Inflammatory macrophage treated with lipopolysaccharide for 1 hour (primary cell): ENCODE data around the gene SMAD7.

Experiments used
- DNase-seq, 2 donors: peaks; one replicate each; pipeline ENCODE4 v3.0.0-alpha.2; 2020 to 2022

Gene SMAD7

GRCh38 chr18:48943736-48944527 lies 6.8 kb downstream of the SMAD7 start:
- no peak for DNase-seq

DNA sequence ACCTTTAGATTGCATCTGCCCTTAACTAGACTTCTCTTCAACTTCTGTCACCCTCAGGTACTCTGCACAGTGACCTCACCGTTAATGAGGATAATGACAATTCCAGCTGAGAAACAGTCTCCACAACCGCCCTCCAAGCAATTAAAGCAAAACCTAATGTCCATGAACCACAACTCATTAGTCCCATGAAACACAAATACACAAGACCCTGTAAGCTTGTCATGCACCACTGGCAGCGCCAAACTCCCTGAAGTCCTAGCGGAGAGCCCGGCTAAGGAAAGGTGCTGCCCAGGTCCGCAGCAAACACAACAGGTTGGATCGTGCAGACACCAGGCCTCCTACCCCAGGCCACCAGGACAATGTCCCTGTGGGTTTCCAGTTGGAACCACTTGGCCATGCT lies 7.4 kb downstream of the SMAD7 start:
- DNase-seq, result no peak

DNA sequence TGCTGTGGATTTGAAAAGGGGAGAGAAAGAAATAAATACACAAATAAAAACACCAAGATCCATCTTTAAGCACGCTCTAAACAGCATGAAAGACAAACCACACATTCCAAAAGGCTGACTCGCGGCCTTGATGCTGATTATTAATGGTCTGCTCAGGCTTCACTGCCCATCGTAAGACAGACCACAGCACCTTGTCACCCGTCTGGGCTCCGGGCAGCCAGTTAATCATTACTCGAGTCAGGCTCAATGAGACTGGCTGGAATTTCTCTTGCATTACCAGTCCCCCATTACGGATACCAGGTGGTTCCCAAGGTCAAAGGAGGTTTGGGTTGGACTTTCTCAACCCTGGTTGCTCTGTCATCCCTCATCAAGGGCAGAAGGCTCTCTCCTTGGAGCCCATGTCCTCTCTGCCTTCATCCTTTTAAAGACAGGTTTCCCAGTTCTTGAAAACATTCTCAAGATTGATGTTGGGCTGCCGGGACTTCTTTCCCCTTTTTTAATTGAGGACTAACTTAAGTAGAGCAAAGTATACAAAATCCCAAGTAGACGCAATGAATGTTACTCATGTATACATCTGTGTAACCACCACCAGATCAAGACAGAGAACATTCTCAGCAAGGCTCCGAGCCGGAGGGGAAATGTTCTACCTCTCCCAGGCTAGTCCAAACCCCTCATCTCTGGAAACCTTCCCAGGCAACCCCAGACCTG lies 8.1 kb downstream of the SMAD7 start:
- DNase-seq, result no peak

- DNase-seq, result no peak
Measured at GRCh38 chr18:48942086-48942485, 8.7 kb downstream of the SMAD7 start.

- no peak for DNase-seq
Measured at GRCh38 chr18:48941672-48942071, 9.1 kb downstream of the SMAD7 start.

DNA sequence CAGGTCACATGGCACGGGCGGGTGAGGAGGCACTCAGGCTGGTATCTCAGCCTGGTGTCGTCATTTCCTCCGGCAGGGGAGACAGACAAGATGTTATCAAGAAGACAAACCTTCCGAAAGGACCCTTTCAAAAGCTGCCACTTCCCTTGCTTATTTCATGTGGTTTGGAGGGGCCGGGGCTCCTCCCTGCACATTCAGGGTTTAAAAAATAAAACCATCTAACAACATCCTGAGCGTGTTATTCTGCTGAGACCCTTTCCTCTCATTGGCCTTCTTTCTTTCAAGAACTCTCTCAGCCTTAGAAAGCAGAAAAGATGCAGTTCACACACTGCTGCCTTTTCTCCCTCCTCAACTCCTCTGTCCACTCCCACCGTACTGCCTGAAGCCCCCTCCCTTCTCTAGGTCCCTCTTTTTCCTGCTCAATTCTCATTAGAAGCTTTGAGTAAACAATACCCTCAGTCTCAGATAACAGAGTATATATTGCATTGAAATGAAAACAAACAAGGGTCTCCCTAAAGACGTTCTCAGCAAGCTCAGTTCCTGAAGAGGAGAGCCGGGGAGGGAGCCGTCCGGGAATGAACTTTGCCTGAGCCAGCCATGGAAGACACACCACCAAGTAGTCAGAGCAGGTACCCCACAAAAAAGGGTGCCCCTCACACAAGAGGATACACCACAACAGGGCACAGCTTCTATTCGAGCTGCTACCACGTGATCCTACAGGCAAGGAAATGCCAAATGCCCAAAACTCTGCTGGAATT lies 9.7 kb downstream of the SMAD7 start:
- no peak for DNase-seq

DNA sequence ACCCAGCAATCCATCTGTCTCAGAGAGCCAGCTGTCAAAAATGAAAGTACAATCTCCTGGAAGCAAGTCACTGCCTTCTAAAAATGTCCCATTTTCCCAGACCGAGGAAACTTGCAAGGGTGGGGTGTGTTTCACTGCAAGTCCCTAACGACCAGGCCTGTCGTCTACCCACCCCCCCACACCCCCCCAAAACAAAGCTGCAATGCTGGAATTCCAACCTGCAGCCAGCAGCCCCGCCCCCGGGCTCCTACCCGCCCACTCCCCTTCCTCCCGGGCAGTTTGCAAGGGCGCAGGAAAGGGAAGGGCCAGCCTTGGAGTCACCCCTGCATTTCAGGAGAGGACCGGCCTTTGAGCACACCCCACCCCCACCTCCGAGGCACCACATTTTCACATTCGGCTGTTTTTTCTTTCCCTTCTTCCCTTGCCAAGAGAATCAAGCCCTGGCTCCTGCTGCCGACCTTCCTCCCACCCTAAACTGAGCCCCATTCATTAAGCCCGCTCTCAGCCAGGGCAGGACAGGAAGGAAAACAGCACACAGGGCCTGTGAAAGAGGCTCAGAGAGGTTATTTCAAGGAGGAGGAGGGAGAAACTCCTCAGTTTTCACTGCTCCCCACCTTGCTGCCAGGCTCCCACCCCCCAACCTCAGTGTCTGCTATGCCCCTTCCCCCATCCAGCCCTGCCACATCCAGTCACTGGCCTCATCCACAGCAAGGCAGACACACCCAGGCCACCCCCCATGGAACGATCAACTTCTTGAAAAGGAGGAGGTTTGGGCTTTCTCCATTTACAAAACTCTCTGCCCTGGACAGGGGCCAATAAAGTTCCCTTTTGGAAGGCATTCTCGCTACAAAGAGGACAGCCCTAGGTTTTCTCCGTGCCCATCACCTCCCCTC lies 11.3 kb downstream of the SMAD7 start:
- DNase-seq, result peak; percentile 88 to 93

DNA sequence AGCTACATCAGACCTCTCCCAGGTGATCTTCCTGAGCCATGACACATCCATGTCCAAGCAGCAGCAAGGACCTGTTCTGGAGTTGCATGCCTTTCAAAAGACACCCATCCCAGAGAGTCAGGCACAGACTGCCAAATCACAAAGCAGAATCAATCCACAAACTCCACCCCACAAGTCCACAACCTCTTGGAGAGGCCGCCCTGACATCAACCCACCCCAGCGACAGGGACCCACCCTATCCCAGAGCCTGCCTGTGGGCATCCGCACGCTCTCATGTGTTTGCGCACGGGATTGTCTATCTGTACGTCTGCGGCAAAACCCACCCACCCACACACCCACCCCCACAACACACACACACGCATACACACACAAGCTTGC lies 11.9 kb downstream of the SMAD7 start:
- DNase-seq, result no peak

GRCh38 chr18:48937869-48938750 lies 12.7 kb downstream of the SMAD7 start:
- DNase-seq, result no peak

DNA sequence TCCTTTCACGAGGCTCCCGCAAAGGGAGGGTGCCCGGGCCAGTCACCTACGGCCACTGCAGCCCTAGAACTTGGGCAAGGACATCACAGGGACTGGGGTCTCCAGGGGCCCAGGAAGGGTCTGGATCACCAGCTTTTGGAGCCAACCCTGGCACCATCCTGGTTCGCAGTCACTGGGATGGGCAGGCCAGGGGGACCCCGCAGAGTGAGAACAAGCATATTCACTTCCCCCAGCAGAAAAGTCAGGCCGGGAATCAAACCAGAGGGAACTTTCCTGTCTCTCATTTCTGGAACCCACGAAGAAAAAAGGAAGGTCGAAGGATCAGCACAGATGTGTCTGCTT lies 15.4 kb downstream of the SMAD7 start:
- no peak for DNase-seq

DNA sequence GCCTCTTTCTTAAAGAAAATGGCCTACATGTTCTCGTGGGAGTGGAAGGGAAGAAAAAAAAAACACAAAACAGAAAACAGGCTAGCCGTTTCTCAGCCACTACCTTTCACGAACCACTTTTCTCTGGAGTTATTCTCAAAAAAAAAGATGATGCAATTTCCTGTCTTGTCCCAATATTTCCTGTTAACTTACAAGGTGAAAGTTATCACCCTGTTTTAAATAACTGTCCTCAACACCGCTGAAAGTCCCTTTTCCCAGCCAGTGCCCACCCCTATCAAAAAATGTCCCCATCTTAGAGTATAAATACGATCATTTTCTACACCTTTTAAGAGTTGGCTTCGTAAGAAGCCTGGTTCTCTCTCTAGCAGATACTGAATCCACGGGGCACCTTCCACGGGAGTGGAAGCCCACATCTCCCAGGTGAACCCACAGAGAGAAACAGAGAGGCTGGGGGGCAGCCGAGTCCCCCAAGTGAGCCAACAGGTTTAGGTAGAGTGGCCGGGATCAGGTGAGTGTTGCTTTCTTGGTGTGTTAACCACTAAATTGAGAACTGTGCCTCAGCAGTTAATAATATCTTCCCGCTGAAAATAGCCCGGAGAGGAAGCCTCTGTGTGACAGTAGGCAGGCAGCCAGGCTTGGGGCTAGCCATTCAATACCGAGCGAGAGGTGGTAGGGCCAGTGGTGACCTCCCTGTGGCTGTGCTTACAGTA lies 15.9 kb downstream of the SMAD7 start:
- no peak for DNase-seq

GRCh38 chr18:48934415-48934722 lies 16.4 kb downstream of the SMAD7 start:
- DNase-seq, result peak in 1 of 2 donors; percentile 58

DNA sequence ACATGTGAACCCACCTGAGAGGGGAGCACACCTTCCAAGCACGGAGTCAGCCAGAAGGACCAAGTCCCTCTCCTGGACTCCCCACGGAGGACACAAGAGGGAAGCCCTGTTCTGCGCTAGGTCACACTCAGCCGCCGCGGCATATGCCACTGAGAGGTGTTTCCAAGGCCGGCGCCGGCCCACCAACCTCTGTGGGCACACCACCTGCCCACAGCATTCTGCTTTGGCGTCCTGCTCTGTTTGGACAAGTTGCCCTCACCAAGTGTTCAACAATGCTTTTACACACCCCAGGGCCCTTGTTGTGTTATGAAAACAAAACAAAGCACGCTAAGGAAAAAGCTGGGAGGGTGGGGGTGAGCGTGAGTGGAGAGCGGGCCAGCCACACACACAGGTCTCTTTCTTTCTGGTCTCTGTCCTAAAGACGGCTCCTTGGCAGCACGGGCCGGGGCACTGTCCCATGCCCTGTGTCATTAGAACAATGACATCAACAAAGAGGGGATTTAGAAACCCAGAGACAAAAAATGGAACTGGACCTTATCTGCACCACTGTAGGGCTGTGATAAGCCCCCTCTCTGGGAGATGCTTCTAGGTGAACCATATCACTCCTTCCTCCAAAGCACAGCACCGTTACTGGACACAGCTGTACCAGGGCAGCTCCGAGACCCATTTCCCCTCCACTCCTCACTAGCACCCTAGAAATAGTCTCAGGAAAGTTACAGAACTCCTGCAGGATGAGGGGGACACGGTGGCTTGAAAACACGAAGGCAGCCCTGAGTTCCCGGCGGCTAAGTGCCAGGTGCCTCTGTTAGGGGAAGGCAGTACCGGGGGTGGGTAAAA lies 17.0 kb downstream of the SMAD7 start:
- DNase-seq, result no peak

DNA sequence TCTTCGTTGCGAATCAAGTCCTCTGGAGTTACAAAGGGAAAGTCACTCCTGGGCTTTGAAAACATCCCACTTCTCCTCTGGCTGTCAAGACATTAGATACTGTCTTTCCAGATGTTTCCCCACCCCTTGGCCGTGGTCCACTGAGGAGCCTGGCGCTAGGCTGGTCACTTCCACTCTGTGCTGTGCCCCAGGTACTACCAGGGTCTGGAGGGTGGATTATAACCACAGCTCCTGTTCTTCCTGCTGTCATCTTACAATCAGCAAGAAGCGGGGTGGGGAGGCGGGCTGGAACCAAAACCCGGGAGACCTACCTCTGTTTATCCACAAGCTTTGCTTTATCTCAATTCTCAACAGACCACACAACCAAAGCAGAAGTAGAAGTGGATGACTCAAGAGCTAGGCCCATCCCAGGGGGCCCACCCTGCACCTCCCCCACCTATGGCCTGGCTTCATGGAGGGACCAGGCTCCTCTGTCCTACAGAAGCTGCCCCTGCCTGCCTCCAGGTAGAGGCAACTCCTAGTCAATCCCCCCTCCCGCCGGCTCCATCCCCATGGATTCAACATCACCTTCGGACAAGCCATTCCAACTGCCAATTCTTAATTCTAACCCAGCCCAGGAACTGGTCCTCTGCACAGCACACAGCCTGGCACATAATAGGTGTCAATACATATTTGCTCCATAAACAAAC lies 17.8 kb downstream of the SMAD7 start:
- no peak for DNase-seq

GRCh38 chr18:48932462-48932818 lies 18.3 kb downstream of the SMAD7 start:
- no peak for DNase-seq

DNA sequence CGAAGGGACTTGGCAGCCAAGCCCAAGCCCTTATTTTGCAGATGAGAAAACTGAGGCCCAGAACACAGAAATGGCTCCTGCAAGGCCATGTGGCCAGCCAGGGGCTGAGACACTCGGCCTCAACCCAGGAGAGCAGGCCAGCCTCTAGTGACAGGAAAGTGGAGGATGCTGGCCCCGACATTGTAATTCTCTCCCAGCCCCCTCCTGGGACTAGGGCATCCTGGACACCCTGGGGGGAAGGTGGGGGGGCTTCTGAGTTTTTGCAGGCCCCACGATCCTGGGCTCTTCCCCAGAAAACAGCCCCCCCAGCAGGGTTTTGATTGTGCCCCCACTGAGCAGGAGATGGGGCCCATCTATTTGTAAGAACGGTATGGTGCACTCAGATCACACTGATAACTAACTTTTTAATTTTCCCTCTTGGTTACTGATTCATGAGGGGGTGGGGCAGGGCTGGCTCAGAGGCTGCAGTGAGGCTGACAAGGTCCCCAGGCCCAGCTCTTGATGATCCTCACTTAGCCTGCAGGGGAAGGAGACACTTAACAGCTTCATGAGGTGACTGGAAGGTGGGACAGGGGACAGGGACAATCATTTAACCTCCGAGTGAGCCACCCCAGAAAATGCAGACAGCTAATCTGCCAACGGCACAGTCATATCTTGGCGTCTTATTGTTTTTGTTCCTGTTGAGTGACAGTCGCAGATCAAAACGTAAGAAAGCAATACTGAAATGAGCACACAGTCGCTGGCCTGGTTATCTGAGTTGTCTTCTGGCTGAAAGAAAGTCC lies 18.9 kb downstream of the SMAD7 start:
- no peak for DNase-seq

DNA sequence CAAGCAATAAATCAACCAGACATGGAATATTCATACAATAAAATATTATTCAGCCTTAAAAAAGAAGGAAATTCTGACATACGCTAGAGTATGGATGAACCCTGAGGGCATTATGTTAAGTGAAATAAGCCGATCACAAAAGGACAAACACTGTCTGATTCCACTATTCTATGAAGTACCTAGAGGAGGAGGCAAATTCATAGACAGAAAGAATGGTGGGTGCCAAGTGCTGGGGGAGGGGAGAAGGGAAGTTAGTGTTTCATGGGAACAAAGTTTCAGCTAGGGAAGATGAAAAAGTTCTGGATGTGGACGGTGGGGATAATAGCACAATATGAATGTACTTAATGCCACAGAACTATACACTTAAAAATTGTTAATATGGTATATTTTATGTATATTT lies 19.8 kb downstream of the SMAD7 start:
- DNase-seq, result no peak

GRCh38 chr18:48929941-48930713 lies 20.6 kb downstream of the SMAD7 start:
- DNase-seq, result no peak
